ENCODE measurements around the gene ZNF618.

DNA sequence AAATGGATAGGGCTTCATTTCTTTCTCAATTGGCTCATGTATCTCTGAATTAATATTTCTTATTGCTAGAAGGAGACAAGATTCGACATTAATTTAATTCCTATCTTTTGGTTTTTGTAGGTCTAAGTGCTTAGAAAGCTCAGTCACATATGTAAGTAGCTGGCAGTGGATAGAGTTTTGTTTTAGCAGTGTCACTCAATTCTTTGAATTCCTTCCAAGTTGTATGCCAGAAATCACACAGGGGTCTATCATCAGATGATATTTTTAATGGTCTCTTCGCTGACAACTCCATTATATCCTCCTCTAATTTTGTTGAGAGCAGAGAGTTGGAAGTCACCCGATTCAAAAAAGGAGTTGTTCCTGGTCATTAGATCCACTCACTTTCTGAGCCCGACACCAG, 119.3 kb downstream of the ZNF618 start:
- TF ChIP-seq, protein P1, sequence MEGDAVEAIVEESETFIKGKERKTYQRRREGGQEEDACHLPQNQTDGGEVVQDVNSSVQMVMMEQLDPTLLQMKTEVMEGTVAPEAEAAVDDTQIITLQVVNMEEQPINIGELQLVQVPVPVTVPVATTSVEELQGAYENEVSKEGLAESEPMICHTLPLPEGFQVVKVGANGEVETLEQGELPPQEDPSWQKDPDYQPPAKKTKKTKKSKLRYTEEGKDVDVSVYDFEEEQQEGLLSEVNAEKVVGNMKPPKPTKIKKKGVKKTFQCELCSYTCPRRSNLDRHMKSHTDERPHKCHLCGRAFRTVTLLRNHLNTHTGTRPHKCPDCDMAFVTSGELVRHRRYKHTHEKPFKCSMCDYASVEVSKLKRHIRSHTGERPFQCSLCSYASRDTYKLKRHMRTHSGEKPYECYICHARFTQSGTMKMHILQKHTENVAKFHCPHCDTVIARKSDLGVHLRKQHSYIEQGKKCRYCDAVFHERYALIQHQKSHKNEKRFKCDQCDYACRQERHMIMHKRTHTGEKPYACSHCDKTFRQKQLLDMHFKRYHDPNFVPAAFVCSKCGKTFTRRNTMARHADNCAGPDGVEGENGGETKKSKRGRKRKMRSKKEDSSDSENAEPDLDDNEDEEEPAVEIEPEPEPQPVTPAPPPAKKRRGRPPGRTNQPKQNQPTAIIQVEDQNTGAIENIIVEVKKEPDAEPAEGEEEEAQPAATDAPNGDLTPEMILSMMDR (IDR thresholded peaks at IDR 0.05): no peak
- TF ChIP-seq POLR2A (IDR thresholded peaks at IDR 0.05) (no peak), EP300 (IDR thresholded peaks at IDR 0.05) (no peak), POLR2AphosphoS5 (IDR thresholded peaks at IDR 0.05) (no peak)
